ENCODE measurements around the gene MASTL. TPM values are rescaled to one million over a fixed set of nuclear protein-coding genes. Genes with fewer than 3 reads are reported as not detected.
"Not testable (repeated sequence)": the region's sequence is repeated elsewhere in the genome, so short reads cannot be mapped to it uniquely, and the experiment has no call there.

The MASTL gene
- total RNA-seq, 1 experiment from 2014 or later, result 44.4 TPM

GRCh38 chr10:27153845-27154193, 1.3 kb upstream of the MASTL start:
- Histone ChIP-seq H3K27me3 (replicated peaks; ENCODE audit: insufficient read depth, low read depth, low read length, poor library complexity) (no peaks in the 10 kb centered on the region), H3K4me3 (ENCODE audit: low read depth, low read length, poor library complexity, severe bottlenecking) (peak overlapping the region; percentile 90), H3K9me3 (ENCODE audit: low read depth, low read length, poor library complexity, severe bottlenecking) (no peaks in the 10 kb centered on the region), H3K27ac (ENCODE audit: low read depth, low read length, poor library complexity, severe bottlenecking) (peak overlapping the region; percentile 98), H3K4me1 (ENCODE audit: insufficient read depth, low read length, poor library complexity, severe bottlenecking) (peaks cover 9% of the 10 kb centered on the region), H3K36me3 (ENCODE audit: insufficient read depth, low read length, poor library complexity, severe bottlenecking) (peaks cover 13% of the 10 kb centered on the region)
- ChIA-PET POLR2A (ENCODE audit: low non-redundant PET) (interaction anchor here (0.6 kb wide), 2 partner anchors 13 to 418 kb away, joined by 8 to 9 read pairs; no protein-coding TSS in a partner anchor), CTCF (interaction anchor here (0.7 to 1.1 kb wide), 3 partner anchors 53 to 1318 kb away, joined by 4 read pairs; no protein-coding TSS in a partner anchor)
- TSS peak; percentile 77 for BruUV-seq (replicated peaks)
- no peak for TF ChIP-seq CTCF (conservative IDR thresholded peaks at IDR 0.05; ENCODE audit: low read depth, low read length)
- TF ChIP-seq EZH2 (IDR thresholded peaks at IDR 0.05; ENCODE audit: borderline replicate concordance, low read depth, low read length, poor library complexity, severe bottlenecking), result no peak
- intact Hi-C loops (cut with micrococcal nuclease; ENCODE audit: unreplicated experiment), result loop anchor here (2.0 kb wide), 1 partner anchor 87 kb away; the partner anchor contains the start of gene ACBD5
- DNase-seq (ENCODE audit: low spot score), result peak; percentile 25

GRCh38 chr10:27156566-27156965, 1.4 kb downstream of the MASTL start:
- CTCF ChIA-PET, result interaction anchor here (0.6 kb wide), 2 partner anchors 15 to 95 kb away, joined by 4 to 5 read pairs; no protein-coding TSS in a partner anchor
- H3K4me3 ChIP-seq (ENCODE audit: low read depth, low read length, poor library complexity, severe bottlenecking), result peak overlapping the region; percentile 90
- H3K9me3 ChIP-seq (ENCODE audit: low read depth, low read length, poor library complexity, severe bottlenecking); H3K4me1 ChIP-seq (ENCODE audit: insufficient read depth, low read length, poor library complexity, severe bottlenecking); DNase-seq (ENCODE audit: low spot score); intact Hi-C loops (cut with micrococcal nuclease; ENCODE audit: unreplicated experiment); POLR2A ChIA-PET (ENCODE audit: low non-redundant PET); H3K27me3 ChIP-seq (replicated peaks; ENCODE audit: insufficient read depth, low read depth, low read length, poor library complexity); BruUV-seq (replicated peaks): not testable (repeated sequence)
- H3K36me3 ChIP-seq (ENCODE audit: insufficient read depth, low read length, poor library complexity, severe bottlenecking), result peaks cover 38% of the 10 kb centered on the region
- peak overlapping the region; percentile 98 for H3K27ac ChIP-seq (ENCODE audit: low read depth, low read length, poor library complexity, severe bottlenecking)

- intact Hi-C loops (cut with micrococcal nuclease; ENCODE audit: unreplicated experiment), result no loop called here
- H3K27ac ChIP-seq (ENCODE audit: low read depth, low read length, poor library complexity, severe bottlenecking), result peak overlapping the region; percentile 29
- H3K9me3 ChIP-seq (ENCODE audit: low read depth, low read length, poor library complexity, severe bottlenecking), result no peaks in the 10 kb centered on the region
- H3K4me1 ChIP-seq (ENCODE audit: insufficient read depth, low read length, poor library complexity, severe bottlenecking), result peaks cover 8% of the 10 kb centered on the region
- no peaks in the 10 kb centered on the region for H3K27me3 ChIP-seq (replicated peaks; ENCODE audit: insufficient read depth, low read depth, low read length, poor library complexity)
- BruUV-seq (replicated peaks), result no TSS peak
- POLR2A ChIA-PET (ENCODE audit: low non-redundant PET), result no interaction called here
- DNase-seq (ENCODE audit: low spot score), result no peak
- TF ChIP-seq CTCF (conservative IDR thresholded peaks at IDR 0.05; ENCODE audit: low read depth, low read length), result no peak
- no peak for TF ChIP-seq EZH2 (IDR thresholded peaks at IDR 0.05; ENCODE audit: borderline replicate concordance, low read depth, low read length, poor library complexity, severe bottlenecking)
- CTCF ChIA-PET, result interaction anchor here (0.6 kb wide), 2 partner anchors 16 to 95 kb away, joined by 4 to 5 read pairs; no protein-coding TSS in a partner anchor
- H3K36me3 ChIP-seq (ENCODE audit: insufficient read depth, low read length, poor library complexity, severe bottlenecking), result peaks cover 44% of the 10 kb centered on the region
- peak overlapping the region; percentile 90 for H3K4me3 ChIP-seq (ENCODE audit: low read depth, low read length, poor library complexity, severe bottlenecking)
Measured at GRCh38 chr10:27157150-27157549, 2.0 kb downstream of the MASTL start.

DNA sequence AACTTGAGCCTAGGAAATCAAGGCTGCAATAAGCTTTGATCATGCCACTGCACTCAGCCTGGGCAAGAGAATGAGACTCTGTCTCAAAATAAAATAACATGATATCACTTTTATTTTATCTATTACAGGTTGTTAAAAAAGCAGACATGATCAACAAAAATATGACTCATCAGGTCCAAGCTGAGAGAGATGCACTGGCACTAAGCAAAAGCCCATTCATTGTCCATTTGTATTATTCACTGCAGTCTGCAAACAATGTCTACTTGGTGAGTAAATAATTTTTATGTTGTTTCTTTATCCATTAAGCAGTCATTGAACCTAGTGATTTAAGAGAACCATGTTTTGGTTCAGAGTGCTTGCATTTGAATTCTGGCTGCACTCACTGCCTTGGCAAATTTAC, 3.3 kb downstream of the MASTL start:
- H3K9me3 ChIP-seq (ENCODE audit: low read depth, low read length, poor library complexity, severe bottlenecking), result no peaks in the 10 kb centered on the region
- H3K27ac ChIP-seq (ENCODE audit: low read depth, low read length, poor library complexity, severe bottlenecking), result no peak overlapping the region
- POLR2A ChIA-PET (ENCODE audit: low non-redundant PET), result no interaction called here
- no TSS peak for BruUV-seq (replicated peaks)
- no peaks in the 10 kb centered on the region for H3K4me1 ChIP-seq (ENCODE audit: insufficient read depth, low read length, poor library complexity, severe bottlenecking)
- CTCF ChIA-PET, result no interaction called here
- intact Hi-C loops (cut with micrococcal nuclease; ENCODE audit: unreplicated experiment), result no loop called here
- H3K4me3 ChIP-seq (ENCODE audit: low read depth, low read length, poor library complexity, severe bottlenecking), result no peak overlapping the region
- H3K27me3 ChIP-seq (replicated peaks; ENCODE audit: insufficient read depth, low read depth, low read length, poor library complexity), result no peaks in the 10 kb centered on the region
- no peak for DNase-seq (ENCODE audit: low spot score)
- TF ChIP-seq CTCF (conservative IDR thresholded peaks at IDR 0.05; ENCODE audit: low read depth, low read length) (no peak), EZH2 (IDR thresholded peaks at IDR 0.05; ENCODE audit: borderline replicate concordance, low read depth, low read length, poor library complexity, severe bottlenecking) (no peak)
- H3K36me3 ChIP-seq (ENCODE audit: insufficient read depth, low read length, poor library complexity, severe bottlenecking), result peaks cover 56% of the 10 kb centered on the region
